Endothelial cell of umbilical vein (primary cell): ENCODE measurements around the gene DPP9. TPM values are rescaled to one million over a fixed set of nuclear protein-coding genes. Genes with fewer than 3 reads are reported as not detected.
A peak's percentile ranks its signal among the peaks of the same experiment; 100 is the strongest.
"Not testable (repeated sequence)": the region's sequence is repeated elsewhere in the genome, so short reads cannot be mapped to it uniquely, and the experiment has no call there.

Experiments
- BruUV-seq: library from RNA; stranded (reverse); fragments of 400-500 nt; replicated peaks from 2 replicates; lab custom pipeline; 2021; lab: Mats Ljungman, UMichigan
- CTCF ChIA-PET: fragments of 300-600, 350-600 bp; sonication (Branson Sonifier 250); formaldehyde crosslinking; loops from one replicate; lab custom pipeline; 2021; ENCODE audit warnings: antibody characterized with exemption, inconsistent platforms; lab: Charles Lee
- POLR2A ChIA-PET: fragments of 300-600, 350-600 bp; sonication (Branson Sonifier 250); formaldehyde crosslinking; loops from one replicate; lab custom pipeline; 2021; ENCODE audit warnings: antibody characterized with exemption, inconsistent platforms; lab: Charles Lee
- DNase-seq: peaks from one replicate; pipeline ENCODE4 v3.0.0-alpha.2; 2011; ENCODE audit warnings: low read depth, low spot score
- FAIRE-seq: peaks from 2 replicates; lab custom pipeline; 2011; peaks lifted over from hg19 to GRCh38; lab: Jason Lieb, UNC
- H2AFZ ChIP-seq: 2 replicates; pipeline ENCODE4 v1.6.0; 2012; ENCODE audit warnings: low read depth, low read length, control low read depth, inconsistent platforms
- H3K27ac ChIP-seq: 2 replicates; pipeline ENCODE4 v1.5.1; 2011; ENCODE audit warnings: low read depth, mild to moderate bottlenecking, control low read depth, low read length, moderate library complexity; ENCODE audit not compliant: insufficient read depth
- H3K27me3 ChIP-seq, 2 experiments: 2 replicates each; pipeline versions ENCODE4 v1.6.0 to v1.6.1; 2011; ENCODE audit warnings: low read length in 2 of 2, mixed read lengths in 1 of 2; ENCODE audit not compliant: control insufficient read depth in 2 of 2, insufficient read depth in 2 of 2
- H3K36me3 ChIP-seq, 2 experiments: 2 replicates in 1 of 2; 3 replicates in 1 of 2; pipeline ENCODE4 v1.5.1; 2011; ENCODE audit warnings: low read length in 2 of 2, mild to moderate bottlenecking in 1 of 2, moderate library complexity in 1 of 2; ENCODE audit not compliant: control insufficient read depth in 2 of 2, insufficient read depth in 2 of 2; ENCODE audit errors: extremely low read depth in 1 of 2
- H3K4me1 ChIP-seq: 3 replicates; pipeline ENCODE4 v1.5.1; 2011; ENCODE audit warnings: mild to moderate bottlenecking, low read length; ENCODE audit not compliant: control insufficient read depth, insufficient read depth; ENCODE audit errors: extremely low read depth
- H3K4me2 ChIP-seq: 2 replicates; pipeline ENCODE4 v1.6.1; 2011; ENCODE audit warnings: low read length, control low read depth, mixed read lengths; ENCODE audit not compliant: insufficient read depth
- H3K4me3 ChIP-seq, 3 experiments: fragments of 200-600 bp in 1 of 3; sonication (generic), shearing (Covaris generic) in 1 of 3; replicated peaks in 1 of 3; 2 replicates each; pipeline ENCODE4 v1.5.1; 2011 to 2016; ENCODE audit warnings: control low read depth in 3 of 3, low read length in 3 of 3, mild to moderate bottlenecking in 2 of 3, inconsistent platforms in 1 of 3, low read depth in 1 of 3, moderate library complexity in 1 of 3; ENCODE audit not compliant: insufficient read depth in 1 of 3
- H3K79me2 ChIP-seq: 2 replicates; pipeline ENCODE4 v1.6.0; 2012; ENCODE audit warnings: low read length, inconsistent platforms; ENCODE audit not compliant: control insufficient read depth, insufficient read depth
- H3K9ac ChIP-seq: replicated peaks from 2 replicates; pipeline ENCODE3; 2011; ENCODE audit warnings: low read length, control low read depth; ENCODE audit not compliant: insufficient read depth; ENCODE audit errors: extremely low read depth
- H3K9me1 ChIP-seq: replicated peaks from 3 replicates; pipeline ENCODE4 v1.6.0; 2011; ENCODE audit warnings: mild to moderate bottlenecking, low read length; ENCODE audit not compliant: control insufficient read depth, insufficient read depth; ENCODE audit errors: extremely low read depth
- H3K9me3 ChIP-seq: replicated peaks from 2 replicates; pipeline ENCODE4 v1.5.1; 2012; ENCODE audit warnings: low read length, inconsistent platforms; ENCODE audit not compliant: control insufficient read depth, insufficient read depth
- H4K20me1 ChIP-seq: replicated peaks from 2 replicates; pipeline ENCODE3; 2011; ENCODE audit warnings: mild to moderate bottlenecking, low read length; ENCODE audit not compliant: control insufficient read depth, insufficient read depth; ENCODE audit errors: extremely low read depth
- EZH2 ChIP-seq: IDR thresholded peaks from 2 replicates; pipeline ENCODE4 v1.6.1; 2012; ENCODE audit warnings: borderline replicate concordance, low read depth, mild to moderate bottlenecking, moderate library complexity, low read length, inconsistent platforms; ENCODE audit not compliant: severe bottlenecking
- GATA2 ChIP-seq: IDR thresholded peaks from 2 replicates; pipeline ENCODE4 v1.7.0; 2011; ENCODE audit warnings: low read depth, mild to moderate bottlenecking, moderate library complexity, mixed read lengths, low read length; ENCODE audit not compliant: insufficient read length, insufficient read depth
- JUN ChIP-seq: IDR thresholded peaks from 2 replicates; pipeline ENCODE4 v1.6.1; 2011; ENCODE audit warnings: borderline replicate concordance, low read depth; ENCODE audit not compliant: insufficient read length, insufficient read depth
- MYC ChIP-seq: IDR thresholded peaks from one replicate; pipeline ENCODE4 v1.6.1; 2011; ENCODE audit warnings: mild to moderate bottlenecking, low read depth, low read length
- POLR2A ChIP-seq: IDR thresholded peaks from 2 replicates; pipeline ENCODE4 v1.6.1; 2012; ENCODE audit warnings: low read depth, mild to moderate bottlenecking, control low read depth, low read length
- POLR2AphosphoS5 ChIP-seq: IDR thresholded peaks from 2 replicates; pipeline ENCODE4 v1.6.1; 2012; ENCODE audit warnings: low read depth, mild to moderate bottlenecking, control low read depth, low read length, moderate library complexity; ENCODE audit not compliant: insufficient read depth
- dilution Hi-C: fragments of 300-500 bp; cut with MboI; formaldehyde crosslinking; loops from one replicate; pipeline ENCODE4 v1.15.0; 2019; ENCODE audit warnings: low sequenced_read_pairs; ENCODE audit not compliant: extremely low pct_ligation_motif_present
- intact Hi-C: fragments of 100-400 bp; cut with micrococcal nuclease; formaldehyde crosslinking; loops from one replicate; pipeline ENCODE4 v1.10.0; 2022
- polyA plus RNA-seq, 4 experiments: library from polyadenylated mRNA; depleted of rRNA in 3 of 4; stranded (reverse) in 3 of 4; unstranded in 1 of 4; fragments of >200 nt; gene quantifications; 2 replicates each; pipeline versions ENCODE4 v1.2.1 to v1.2.3, GENCODE V29; 2011 to 2012; ENCODE audit warnings: missing spikeins in 1 of 4
- total RNA-seq: library from RNA; stranded (reverse); gene quantifications from 2 replicates; pipeline ENCODE4 v1.2.3, GENCODE V29; 2021
- TF ChIP-seq, protein P1 (sequence below): IDR thresholded peaks from 2 replicates; pipeline ENCODE4 v1.6.1; 2011; ENCODE audit not compliant: insufficient read depth, insufficient read length

The DPP9 gene
- total and polyA plus RNA-seq, 2 donors (not counting 3 experiments of a cell fraction or from before 2014, with no cell fraction given) = 31.5 to 98.0 TPM

- Histone ChIP-seq H3K79me2 (peaks cover 43% of the 10 kb centered on the region), H3K4me1 (peaks cover 48% of the 10 kb centered on the region), H3K36me3 (peaks cover 12 to 41% of the 10 kb centered on the region in 2 experiments), H3K9me1 (no peaks in the 10 kb centered on the region), H3K4me2 (peak overlapping the region; percentile 23), H3K27ac (peak overlapping the region; percentile 68), H4K20me1 (no peaks in the 10 kb centered on the region), H3K27me3 (no peaks in the 10 kb centered on the region), H3K9me3 (no peaks in the 10 kb centered on the region), H3K4me3 (no peak overlapping the region), H3K9ac (peak overlapping the region; percentile 18), H2AFZ (no peak overlapping the region)
- no TSS peak for BruUV-seq
- peak; percentile 69 for DNase-seq
- FAIRE-seq = peak; percentile 92
- intact Hi-C loops (loop anchor here (1.0 kb wide), 1 partner anchor 21 kb away; no protein-coding TSS in a partner anchor), dilution Hi-C loops (no loop called here)
- CTCF ChIA-PET = interaction anchor here (0.5 to 2.0 kb wide), 4 partner anchors 40 to 190 kb away, joined by 3 to 5 read pairs (median 4); no protein-coding TSS in a partner anchor
- TF ChIP-seq, protein P1, sequence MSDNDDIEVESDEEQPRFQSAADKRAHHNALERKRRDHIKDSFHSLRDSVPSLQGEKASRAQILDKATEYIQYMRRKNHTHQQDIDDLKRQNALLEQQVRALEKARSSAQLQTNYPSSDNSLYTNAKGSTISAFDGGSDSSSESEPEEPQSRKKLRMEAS = no peak
- TF ChIP-seq JUN = no peak
- peak; percentile 93 for TF ChIP-seq GATA2
- TF ChIP-seq POLR2AphosphoS5 = peak; percentile 89
- peak; percentile 70 for TF ChIP-seq POLR2A
- POLR2A ChIA-PET = interaction anchor here (0.6 to 0.9 kb wide), 4 partner anchors 65 to 256 kb away, joined by 3 to 4 read pairs (median 3); no protein-coding TSS in a partner anchor
Measured at GRCh38 chr19:4717191-4717965, 6.3 kb downstream of the DPP9 start.

- Histone ChIP-seq H3K9me1 (no peaks in the 10 kb centered on the region), H3K79me2 (peaks cover 35% of the 10 kb centered on the region), H3K4me2 (no peak overlapping the region), H3K27ac (no peak overlapping the region), H3K27me3 (no peaks in the 10 kb centered on the region), H3K9me3 (no peaks in the 10 kb centered on the region), H2AFZ (no peak overlapping the region), H3K36me3 (peaks cover 15 to 47% of the 10 kb centered on the region in 2 experiments), H4K20me1 (no peaks in the 10 kb centered on the region), H3K4me1 (peaks cover 41% of the 10 kb centered on the region), H3K9ac (no peak overlapping the region), H3K4me3 (no peak overlapping the region)
- dilution Hi-C loops = no loop called here
- ChIA-PET POLR2A (no interaction called here), CTCF (interaction anchor here (1.6 to 1.8 kb wide), 2 partner anchors 39 to 75 kb away, joined by 4 read pairs; no protein-coding TSS in a partner anchor)
- TF ChIP-seq MYC (no peak), EZH2 (no peak)
- TF ChIP-seq, protein P1 = no peak
- BruUV-seq = no TSS peak
- intact Hi-C loops = no loop called here
- DNase-seq = no peak
- no peak for FAIRE-seq
Measured at GRCh38 chr19:4715529-4716221, 8.0 kb downstream of the DPP9 start.

DNA sequence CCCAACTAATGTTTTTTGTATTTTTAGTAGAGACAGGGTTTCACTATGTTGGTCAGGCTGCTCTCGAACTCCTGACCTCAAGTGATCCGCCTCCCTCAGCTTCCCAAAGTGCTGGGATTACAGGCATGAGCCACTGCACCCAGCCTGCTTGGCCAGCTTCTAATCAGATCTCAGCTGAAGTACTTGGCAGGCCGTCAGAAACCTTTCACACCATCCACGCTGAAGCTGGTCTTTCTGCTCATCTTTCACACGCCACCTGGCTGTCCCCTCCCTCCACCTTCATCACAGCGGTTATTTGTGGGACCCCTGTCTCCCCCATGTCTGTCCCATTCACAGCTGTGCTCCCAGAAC is 8.5 kb downstream of the DPP9 start:
- H3K4me1 ChIP-seq = peaks cover 41% of the 10 kb centered on the region
- H2AFZ ChIP-seq, intact Hi-C loops, H3K27me3 ChIP-seq, POLR2A ChIA-PET, FAIRE-seq, H3K9me3 ChIP-seq, H3K9me1 ChIP-seq, dilution Hi-C loops, BruUV-seq, DNase-seq, H3K4me2 ChIP-seq, H3K9ac ChIP-seq, H3K27ac ChIP-seq, H4K20me1 ChIP-seq, H3K4me3 ChIP-seq: not testable (repeated sequence)
- H3K36me3 ChIP-seq = peaks cover 16 to 52% of the 10 kb centered on the region in 2 experiments
- CTCF ChIA-PET = interaction anchor here (1.8 kb wide), 1 partner anchor 76 kb away, joined by 4 read pairs; no protein-coding TSS in a partner anchor
- peaks cover 30% of the 10 kb centered on the region for H3K79me2 ChIP-seq
